Erythroblast (primary cell): ENCODE measurements around the gene TMEM154.

Source experiments
- GATA1 ChIP-seq: IDR thresholded peaks from 2 replicates; pipeline ENCODE4 v1.6.1; 2011; ENCODE audit warnings: low read depth, mild to moderate bottlenecking, control low read depth, low read length, moderate library complexity
- POLR2A ChIP-seq: IDR thresholded peaks from 2 replicates; pipeline ENCODE4 v1.6.1; 2011; ENCODE audit warnings: mild to moderate bottlenecking, low read length

- TF ChIP-seq POLR2A (no peak), GATA1 (no peak)
Observed at GRCh38 chr4:152628128-152628527, 51.7 kb downstream of the TMEM154 start.
